ENCODE measurements around the gene EML6.

GRCh38 chr2:54866868-54867267, 143.4 kb downstream of the EML6 start:
- TF ChIP-seq CTCF (conservative IDR thresholded peaks at IDR 0.05 in 1 of 2, IDR thresholded peaks at IDR 0.05 in 1 of 2; ENCODE audit: extremely low read depth in 1 of 2, insufficient read depth in 1 of 2, low read depth in 1 of 2, low read length in 2 of 2) (no peak), EZH2 (IDR thresholded peaks at IDR 0.05; ENCODE audit: borderline replicate concordance, low read length) (no peak)
